Ovary (tissue), 9 donors: ENCODE data around the gene EEF2K. TPM values are rescaled to one million over a fixed set of nuclear protein-coding genes. Genes with fewer than 3 reads are reported as not detected.

Experiments used
- DNase-seq, 5 donors: peaks; one replicate each; pipeline ENCODE4 v3.0.0-alpha.2; 2019 to 2020
- H3K27ac ChIP-seq, 2 donors: fragments of 200-600 bp; one replicate each; pipeline versions ENCODE4 v1.5.1 to v1.8.0; 2019 to 2022
- H3K27me3 ChIP-seq: fragments of 200-600 bp; one replicate; pipeline ENCODE4 v1.8.0; 2022
- H3K36me3 ChIP-seq: fragments of 200-600 bp; sonication (generic); one replicate; pipeline ENCODE4 v1.5.1; 2019
- H3K4me1 ChIP-seq: one replicate; pipeline ENCODE4 v1.8.1; 2013; ENCODE audit warnings: mild to moderate bottlenecking, moderate library complexity; ENCODE audit not compliant: insufficient read depth
- H3K4me3 ChIP-seq: fragments of 200-600 bp; sonication (generic); one replicate; pipeline ENCODE4 v1.5.1; 2017
- H3K9me3 ChIP-seq, 2 donors: fragments of 200-600 bp in 1 of 2; sonication (generic) in 1 of 2; one replicate each; pipeline versions ENCODE4 v1.5.1 to v1.8.1; 2013 to 2019; ENCODE audit warnings: mild to moderate bottlenecking in 1 of 2, moderate library complexity in 1 of 2
- EP300 ChIP-seq: sonication (generic); formaldehyde crosslinking; IDR thresholded peaks from one replicate; pipeline ENCODE4 v1.6.1; 2017; ENCODE audit warnings: antibody characterized with exemption
- POLR2A ChIP-seq: fragments of 450-650 bp; IDR thresholded peaks from one replicate; pipeline ENCODE4 v1.6.1; 2017; ENCODE audit warnings: antibody characterized with exemption, mild to moderate bottlenecking, moderate library complexity
- WGBS, 3 donors: extraction: QIAGEN DNeasy Blood & Tissue Kit in 1 of 3; methylation state at CpG; one replicate each; pipeline versions ENCODE4 v1.1.5 to v1.1.7; 2013 to 2017; 5-methylcytosine and 5-hydroxymethylcytosine counted together
- intact Hi-C, 4 donors: fragments of 100-400 bp; cut with DNase I; formaldehyde crosslinking; loops; one replicate each; pipeline versions ENCODE4 v1.11.0 to v1.15.1; 2022 to 2023
- polyA plus RNA-seq, 2 donors: library from polyadenylated mRNA; stranded (reverse); fragments of 200-250 nt in 1 of 2; fragments of 350-450 nt in 1 of 2; fragmentation: Illumina TruSeq in 1 of 2; extraction: RNeasy Lipid Tissue Mini Kit (QIAGEN cat#74804) in 1 of 2; gene quantifications; one replicate each; pipeline ENCODE4 v1.2.3, GENCODE V29; 2013 to 2014
- total RNA-seq, 7 donors: library from RNA; depleted of rRNA in 2 of 7; stranded (reverse); fragments of >200 nt in 2 of 7; fragmentation: NEBNext Ultra II Directional in 3 of 7; extraction: Animal tissue kit (Norgen Biotek cat#: 25700) in 3 of 7; gene quantifications; one replicate each; pipeline versions ENCODE4 v1.1.0 to v1.2.4, GENCODE V29; 2016 to 2023
- TF ChIP-seq, protein P1 (sequence below), 3 donors: fragments of 450-650 bp in 2 of 3; fragments of 200-600 bp in 1 of 3; IDR thresholded peaks; one replicate each; pipeline versions ENCODE4 v1.5.1 to v1.8.0; 2016 to 2022; ENCODE audit warnings: antibody characterized with exemption in 3 of 3, mild to moderate bottlenecking in 1 of 3
- donor health status: DM: no; HTN: no; CAD: no; lungs with moderate emphysema.
- donor health status: DM: no; HTN: no; CAD: no.
- donor health status: Bipolar disorder and iron deficiency.
- donor health status: DM: yes; HTN: yes; CAD: no.
- donor health status: DM: no; HTN: no; CAD: no.
- donor health status: DM: yes; HTN: yes; CAD: no.

EEF2K gene
- total and polyA plus RNA-seq, 9 donors = 8.1 to 37.6 (median 26.0) TPM

DNA sequence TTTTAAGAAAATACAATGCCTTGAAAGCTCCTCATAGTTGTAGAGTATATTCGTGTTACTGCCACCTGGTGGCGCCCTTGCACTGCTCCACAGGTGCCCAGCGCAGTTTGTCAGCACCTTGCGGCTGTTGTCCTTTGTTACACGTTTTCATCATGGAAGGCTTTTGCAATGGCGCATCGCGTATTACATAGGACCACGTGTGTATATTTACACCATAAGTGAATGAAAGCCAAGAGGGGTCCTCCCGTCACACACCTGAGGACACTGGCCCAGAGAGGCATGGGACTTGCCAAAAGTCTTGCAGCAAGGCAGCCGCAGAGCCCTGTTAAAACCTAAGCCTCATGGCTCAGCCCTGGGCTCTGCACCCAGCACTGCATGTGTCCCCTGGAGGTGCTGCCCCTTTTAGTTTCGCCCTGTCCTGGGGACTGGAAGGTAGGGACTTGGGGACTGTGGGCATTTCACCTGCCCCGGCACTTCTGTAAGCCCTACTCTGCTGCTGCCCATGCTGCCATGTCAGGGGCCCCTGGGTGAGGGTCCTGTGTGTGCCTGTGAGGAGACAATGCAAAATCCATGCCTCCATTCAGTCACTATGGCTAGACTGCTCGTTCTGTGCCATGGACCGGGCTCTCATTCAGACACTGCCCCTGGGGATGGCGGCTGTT is 115.4 kb downstream of the EEF2K start:
- no peaks in the 10 kb centered on the region for H3K36me3 ChIP-seq
- 42 to 44% (median 44%) methylated on average over 15 to 16 of the region's 16 CpGs for WGBS, 3 donors
- TF ChIP-seq, protein P1, sequence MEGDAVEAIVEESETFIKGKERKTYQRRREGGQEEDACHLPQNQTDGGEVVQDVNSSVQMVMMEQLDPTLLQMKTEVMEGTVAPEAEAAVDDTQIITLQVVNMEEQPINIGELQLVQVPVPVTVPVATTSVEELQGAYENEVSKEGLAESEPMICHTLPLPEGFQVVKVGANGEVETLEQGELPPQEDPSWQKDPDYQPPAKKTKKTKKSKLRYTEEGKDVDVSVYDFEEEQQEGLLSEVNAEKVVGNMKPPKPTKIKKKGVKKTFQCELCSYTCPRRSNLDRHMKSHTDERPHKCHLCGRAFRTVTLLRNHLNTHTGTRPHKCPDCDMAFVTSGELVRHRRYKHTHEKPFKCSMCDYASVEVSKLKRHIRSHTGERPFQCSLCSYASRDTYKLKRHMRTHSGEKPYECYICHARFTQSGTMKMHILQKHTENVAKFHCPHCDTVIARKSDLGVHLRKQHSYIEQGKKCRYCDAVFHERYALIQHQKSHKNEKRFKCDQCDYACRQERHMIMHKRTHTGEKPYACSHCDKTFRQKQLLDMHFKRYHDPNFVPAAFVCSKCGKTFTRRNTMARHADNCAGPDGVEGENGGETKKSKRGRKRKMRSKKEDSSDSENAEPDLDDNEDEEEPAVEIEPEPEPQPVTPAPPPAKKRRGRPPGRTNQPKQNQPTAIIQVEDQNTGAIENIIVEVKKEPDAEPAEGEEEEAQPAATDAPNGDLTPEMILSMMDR (IDR thresholded peaks at IDR 0.05) = peak; percentile 77 to 87 (median 86)
- TF ChIP-seq EP300 (no peak), POLR2A (no peak)
- peak; percentile 58 to 82 (median 68) for DNase-seq
- no peak overlapping the region for H3K27ac ChIP-seq
- peaks cover 2% of the 10 kb centered on the region for H3K4me1 ChIP-seq
- H3K27me3 ChIP-seq = no peaks in the 10 kb centered on the region
- no peak overlapping the region for H3K4me3 ChIP-seq
- H3K9me3 ChIP-seq = no peaks in the 10 kb centered on the region
- intact Hi-C loops = loop anchor here in 2 of 4 donors (10.0 kb wide), 2 partner anchors 103 to 1167 kb away; partner anchors contain the start of genes DNAH3 (in 1 of the 2) and LDAF1 (in 1 of the 2)

DNA sequence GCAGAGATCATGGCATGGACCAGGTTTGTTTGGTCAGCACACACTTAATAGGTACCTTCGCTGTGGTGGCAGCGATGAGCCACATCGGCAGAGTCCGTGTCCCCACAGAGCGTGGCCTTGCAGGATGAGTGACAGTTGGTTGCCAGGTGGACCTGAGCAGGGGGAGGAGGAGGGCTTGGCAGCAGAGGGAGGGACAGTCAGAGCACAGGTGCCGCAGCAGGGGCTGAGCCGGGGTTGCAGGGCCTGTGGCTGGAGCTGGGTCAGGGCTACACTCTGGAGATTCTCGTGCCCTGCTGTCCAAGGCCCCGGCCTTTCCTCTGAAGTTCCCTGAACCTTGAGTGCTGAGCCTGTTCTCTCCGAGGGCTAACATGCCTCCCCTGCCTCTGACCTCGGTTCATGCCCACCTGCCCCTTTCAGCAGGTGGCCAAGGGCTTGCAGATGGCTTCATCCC is 116.0 kb downstream of the EEF2K start:
- no peaks in the 10 kb centered on the region for H3K36me3 ChIP-seq
- intact Hi-C loops = loop anchor here in 2 of 4 donors (10.0 kb wide), 2 partner anchors 103 to 1167 kb away; partner anchors contain the start of genes DNAH3 (in 1 of the 2) and LDAF1 (in 1 of the 2)
- 88 to 94% (median 90%) methylated on average over 11 of the region's 11 CpGs for WGBS, 3 donors
- H3K4me1 ChIP-seq = peaks cover 2% of the 10 kb centered on the region
- no peak for TF ChIP-seq POLR2A
- TF ChIP-seq EP300 = no peak
- DNase-seq = peak in 1 of 5 donors; percentile 18
- H3K9me3 ChIP-seq = no peaks in the 10 kb centered on the region
- no peak overlapping the region for H3K4me3 ChIP-seq
- H3K27me3 ChIP-seq = no peaks in the 10 kb centered on the region
- no peak overlapping the region for H3K27ac ChIP-seq

DNA sequence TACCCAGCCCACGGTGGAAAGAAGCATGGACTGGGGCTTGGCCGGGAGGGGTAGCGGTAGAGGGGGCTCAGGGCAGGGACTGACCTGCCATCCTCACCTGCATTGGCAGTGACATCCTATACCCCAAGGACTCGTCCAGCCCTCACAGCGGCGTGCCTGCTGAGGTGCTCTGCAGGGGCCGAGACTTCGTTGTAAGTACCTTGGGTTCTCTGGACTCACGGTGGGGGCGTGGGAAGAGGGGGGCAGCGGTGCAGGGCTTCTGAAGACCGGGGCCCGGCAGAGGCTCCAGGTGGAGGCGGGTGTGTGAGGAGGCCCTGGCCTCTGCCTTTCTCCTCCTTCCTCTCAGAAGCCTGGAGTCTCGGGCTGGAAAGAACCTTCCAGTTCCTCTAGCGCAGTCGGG is 116.7 kb downstream of the EEF2K start:
- Histone ChIP-seq H3K36me3 (no peaks in the 10 kb centered on the region), H3K4me1 (peaks cover 2% of the 10 kb centered on the region), H3K4me3 (no peak overlapping the region), H3K9me3 (no peaks in the 10 kb centered on the region), H3K27ac (no peak overlapping the region), H3K27me3 (no peaks in the 10 kb centered on the region)
- intact Hi-C loops = loop anchor here in 2 of 4 donors (10.0 kb wide), 2 partner anchors 102 to 1168 kb away; partner anchors contain the start of genes DNAH3 (in 1 of the 2) and LDAF1 (in 1 of the 2)
- no peak for DNase-seq
- TF ChIP-seq POLR2A = no peak
- TF ChIP-seq EP300 = no peak
- TF ChIP-seq, protein P1 (IDR thresholded peaks at IDR 0.05) = no peak
- 81 to 91% (median 89%) methylated on average over 15 to 17 of the region's 17 CpGs for WGBS, 3 donors

DNA sequence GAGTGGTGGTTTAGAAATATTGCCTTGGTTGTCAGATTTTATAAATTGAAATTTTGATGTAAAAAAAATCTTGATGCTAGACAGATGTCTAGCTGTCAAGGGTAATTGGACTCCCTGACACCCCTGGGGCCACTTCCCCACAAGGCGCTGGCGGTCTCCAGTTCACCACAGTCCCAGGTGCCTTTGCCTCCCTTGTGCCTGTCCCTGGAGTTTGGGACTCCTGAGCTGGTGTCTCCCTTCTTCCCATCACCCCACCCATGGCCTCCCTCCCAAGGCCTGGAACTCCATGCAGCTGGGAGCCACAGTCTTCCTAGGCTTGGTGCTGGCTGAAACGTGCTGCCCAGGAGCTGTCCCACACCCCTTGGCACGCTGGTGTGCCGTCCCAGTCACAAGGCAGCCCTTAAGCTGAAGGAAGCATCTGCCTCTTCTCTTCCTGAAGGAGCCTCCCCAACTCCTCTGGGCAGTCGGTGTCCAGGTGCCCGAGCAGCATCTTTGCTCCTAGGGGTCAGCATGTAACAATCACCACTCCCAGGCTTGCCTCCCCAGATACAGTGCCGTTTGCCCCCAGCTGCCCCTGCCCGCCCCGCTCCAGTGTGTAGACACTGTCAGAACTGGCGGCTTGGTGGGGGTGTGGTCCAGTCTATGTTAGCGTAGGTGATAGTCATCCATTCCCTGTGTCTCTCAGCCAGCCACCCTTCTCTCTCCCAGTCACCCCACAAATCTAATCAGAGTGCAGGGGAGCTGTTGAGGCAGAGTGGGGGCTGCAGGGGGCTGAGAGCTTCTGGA is 117.3 kb downstream of the EEF2K start:
- 82 to 89% (median 87%) methylated on average over 12 of the region's 12 CpGs for WGBS, 3 donors
- Histone ChIP-seq H3K27me3 (no peaks in the 10 kb centered on the region), H3K27ac (no peak overlapping the region), H3K4me1 (peaks cover 2% of the 10 kb centered on the region), H3K4me3 (no peak overlapping the region), H3K9me3 (no peaks in the 10 kb centered on the region), H3K36me3 (no peaks in the 10 kb centered on the region)
- DNase-seq = peak in 1 of 5 donors; percentile 19
- no peak for TF ChIP-seq EP300
- TF ChIP-seq, protein P1 (IDR thresholded peaks at IDR 0.05) = no peak
- TF ChIP-seq POLR2A = no peak
- intact Hi-C loops = loop anchor here in 2 of 4 donors (10.0 kb wide), 2 partner anchors 101 to 1169 kb away; partner anchors contain the start of genes DNAH3 (in 1 of the 2) and LDAF1 (in 1 of the 2)
